Measurements from ENCODE around the gene MMP20. TPM values are rescaled to one million over a fixed set of nuclear protein-coding genes. Genes with fewer than 3 reads are reported as not detected.

The MMP20 gene
- polyA plus RNA-seq, 3 donors: not detected

- no peaks in the 10 kb centered on the region for H3K79me2 ChIP-seq (ENCODE audit: insufficient read depth, low read length)
- no peak overlapping the region for H3K27ac ChIP-seq (ENCODE audit: low read depth in 1 of 2, low read length in 2 of 2)
- H3K9me3 ChIP-seq (replicated peaks in 1 of 2; ENCODE audit: control insufficient read depth in 1 of 2, insufficient read depth in 1 of 2, low read length in 2 of 2): no peaks in the 10 kb centered on the region
- DNase-seq: peak in 2 of 3 donors; percentile 27 to 29
- H3K4me1 Mint-ChIP-seq: no peaks in the 10 kb centered on the region
- H3K36me3 Mint-ChIP-seq: no peaks in the 10 kb centered on the region
- no peak overlapping the region for H3K4me3 Mint-ChIP-seq
- no peaks in the 10 kb centered on the region for H3K9me3 Mint-ChIP-seq
- no peaks in the 10 kb centered on the region for H4K20me1 ChIP-seq (ENCODE audit: insufficient read depth, low read length)
- TF ChIP-seq CTCF (IDR thresholded peaks at IDR 0.05): peak; percentile 83
- H3K27me3 ChIP-seq (ENCODE audit: control insufficient read depth in 2 of 2, insufficient read depth in 2 of 2, low read length in 2 of 2): no peaks in the 10 kb centered on the region
- H2AFZ ChIP-seq (ENCODE audit: insufficient read depth, low read depth, low read length, poor library complexity, severe bottlenecking): no peak overlapping the region
- H3K27ac Mint-ChIP-seq: peak overlapping the region in 1 of 7 donors; percentile 32
- no peaks in the 10 kb centered on the region for H3K36me3 ChIP-seq (replicated peaks in 1 of 2; ENCODE audit: control insufficient read depth in 1 of 2, insufficient read depth in 2 of 2, low read length in 2 of 2)
- no peaks in the 10 kb centered on the region for H3K4me1 ChIP-seq (ENCODE audit: control insufficient read depth in 1 of 2, insufficient read depth in 2 of 2, low read length in 2 of 2)
- H3K4me2 ChIP-seq (replicated peaks; ENCODE audit: extremely low read depth, low read length, poor library complexity, severe bottlenecking): no peak overlapping the region
- intact Hi-C loops (cut with micrococcal nuclease): no loop called here
- no peak overlapping the region for H3K4me3 ChIP-seq (replicated peaks in 1 of 3; ENCODE audit: low read depth in 2 of 3, low read length in 3 of 3)
- H3K9ac ChIP-seq (ENCODE audit: insufficient read depth, low read length, poor library complexity, severe bottlenecking): no peak overlapping the region
- H3K27me3 Mint-ChIP-seq (ENCODE audit: low read depth in 3 of 3): peaks cover 1 to 3% (median 2%) of the 10 kb centered on the region in 3 donors
- WGBS (ENCODE audit: insufficient coverage): 0% methylated on average over 1 of the region's 4 CpGs
These were observed 41.3 kb upstream of the MMP20 start for GRCh38 chr11:102666331-102666957.

GRCh38 chr11:102664001-102664752 is 39.0 kb upstream of the MMP20 start:
- Histone ChIP-seq H2AFZ (ENCODE audit: insufficient read depth, low read depth, low read length, poor library complexity, severe bottlenecking) (no peak overlapping the region), H3K27me3 (ENCODE audit: control insufficient read depth in 2 of 2, insufficient read depth in 2 of 2, low read length in 2 of 2) (no peaks in the 10 kb centered on the region), H4K20me1 (ENCODE audit: insufficient read depth, low read length) (no peaks in the 10 kb centered on the region), H3K4me3 (replicated peaks in 1 of 3; ENCODE audit: low read depth in 2 of 3, low read length in 3 of 3) (no peak overlapping the region), H3K36me3 (replicated peaks in 1 of 2; ENCODE audit: control insufficient read depth in 1 of 2, insufficient read depth in 2 of 2, low read length in 2 of 2) (no peaks in the 10 kb centered on the region), H3K9me3 (replicated peaks in 1 of 2; ENCODE audit: control insufficient read depth in 1 of 2, insufficient read depth in 1 of 2, low read length in 2 of 2) (no peaks in the 10 kb centered on the region), H3K27ac (ENCODE audit: low read depth in 1 of 2, low read length in 2 of 2) (no peak overlapping the region), H3K79me2 (ENCODE audit: insufficient read depth, low read length) (no peaks in the 10 kb centered on the region), H3K9ac (ENCODE audit: insufficient read depth, low read length, poor library complexity, severe bottlenecking) (no peak overlapping the region), H3K4me1 (ENCODE audit: control insufficient read depth in 1 of 2, insufficient read depth in 2 of 2, low read length in 2 of 2) (no peaks in the 10 kb centered on the region), H3K4me2 (replicated peaks; ENCODE audit: extremely low read depth, low read length, poor library complexity, severe bottlenecking) (no peak overlapping the region)
- H3K9me3 Mint-ChIP-seq: no peaks in the 10 kb centered on the region
- intact Hi-C loops (cut with micrococcal nuclease): no loop called here
- H3K27me3 Mint-ChIP-seq (ENCODE audit: low read depth in 3 of 3): peaks cover 1 to 3% (median 2%) of the 10 kb centered on the region in 3 donors
- no peak overlapping the region for H3K4me3 Mint-ChIP-seq
- H3K27ac Mint-ChIP-seq: no peak overlapping the region
- no peak for DNase-seq
- 97% methylated on average over 5 of the region's 13 CpGs for WGBS (ENCODE audit: insufficient coverage)
- H3K36me3 Mint-ChIP-seq: no peaks in the 10 kb centered on the region
- H3K4me1 Mint-ChIP-seq: no peaks in the 10 kb centered on the region
- TF ChIP-seq CTCF (IDR thresholded peaks at IDR 0.05): no peak

All from CD14-positive monocyte (primary cell).